HUES48 (cell line): ENCODE data around the gene AHDC1.
A peak's percentile ranks its signal among the peaks of the same experiment; 100 is the strongest.
"Not testable (repeated sequence)": the region's sequence is repeated elsewhere in the genome, so short reads cannot be mapped to it uniquely, and the experiment has no call there.

Experiments
- H3K27ac ChIP-seq: one replicate; pipeline ENCODE4 v1.7.0; 2013; ENCODE audit warnings: low read depth, low read length, inconsistent platforms
- H3K27me3 ChIP-seq: 2 replicates; pipeline ENCODE4 v1.6.1; 2013; ENCODE audit warnings: mild to moderate bottlenecking, low read length; ENCODE audit not compliant: control insufficient read depth, insufficient read depth
- H3K36me3 ChIP-seq: 2 replicates; pipeline ENCODE4 v1.6.1; 2013; ENCODE audit warnings: low read length; ENCODE audit not compliant: control insufficient read depth, insufficient read depth
- H3K4me1 ChIP-seq: 2 replicates; pipeline ENCODE4 v1.6.1; 2013; ENCODE audit warnings: mild to moderate bottlenecking, low read length; ENCODE audit not compliant: control insufficient read depth, insufficient read depth
- H3K4me3 ChIP-seq: 2 replicates; pipeline ENCODE4 v1.5.1; 2013; ENCODE audit warnings: mild to moderate bottlenecking, low read depth, low read length
- H3K9ac ChIP-seq: 2 replicates; pipeline ENCODE4 v1.6.1; 2013; ENCODE audit warnings: mild to moderate bottlenecking, low read depth, low read length, moderate library complexity
- H3K9me3 ChIP-seq: 2 replicates; pipeline ENCODE4 v1.6.1; 2013; ENCODE audit warnings: low read length; ENCODE audit not compliant: control insufficient read depth, insufficient read depth

AHDC1 gene

GRCh38 chr1:27621051-27621920 is 17.3 kb upstream of the AHDC1 start:
- H3K27me3 ChIP-seq: no peaks in the 10 kb centered on the region
- peaks cover 11% of the 10 kb centered on the region; the same call in 1 of the 2 replicates for H3K4me1 ChIP-seq
- H3K36me3 ChIP-seq: no peaks in the 10 kb centered on the region
- H3K9ac ChIP-seq: no peak overlapping the region
- H3K4me3 ChIP-seq: no peak overlapping the region
- no peaks in the 10 kb centered on the region for H3K9me3 ChIP-seq
- H3K27ac ChIP-seq: no peak overlapping the region

GRCh38 chr1:27619782-27620438 is 16.0 kb upstream of the AHDC1 start:
- H3K27ac ChIP-seq, H3K4me3 ChIP-seq, H3K9ac ChIP-seq, H3K9me3 ChIP-seq, H3K27me3 ChIP-seq, H3K36me3 ChIP-seq: not testable (repeated sequence)
- H3K4me1 ChIP-seq: peaks cover 11% of the 10 kb centered on the region; the same call in 1 of the 2 replicates

- H3K36me3 ChIP-seq: no peaks in the 10 kb centered on the region
- no peak overlapping the region for H3K27ac ChIP-seq
- H3K27me3 ChIP-seq: peaks cover 8% of the 10 kb centered on the region
- H3K9ac ChIP-seq: no peak overlapping the region
- no peak overlapping the region for H3K4me3 ChIP-seq
- H3K9me3 ChIP-seq: no peaks in the 10 kb centered on the region
- H3K4me1 ChIP-seq: peaks cover 11% of the 10 kb centered on the region; the same call in 1 of the 2 replicates
Observed at GRCh38 chr1:27618341-27619082, 14.6 kb upstream of the AHDC1 start.

GRCh38 chr1:27617420-27617819 is 13.5 kb upstream of the AHDC1 start:
- Histone ChIP-seq H3K4me1 (0 out of 2 replicates have a peak, but pooled peaks cover 4% of the 10 kb centered on the region), H3K36me3 (no peaks in the 10 kb centered on the region), H3K4me3 (no peak overlapping the region), H3K9me3 (no peaks in the 10 kb centered on the region), H3K27me3 (peaks cover 8% of the 10 kb centered on the region), H3K9ac (no peak overlapping the region), H3K27ac (no peak overlapping the region)

GRCh38 chr1:27616441-27616840 is 12.5 kb upstream of the AHDC1 start:
- H3K9me3 ChIP-seq: no peaks in the 10 kb centered on the region
- 0 out of 2 replicates have a peak, but pooled peaks cover 4% of the 10 kb centered on the region for H3K4me1 ChIP-seq
- H3K4me3 ChIP-seq: no peak overlapping the region
- H3K9ac ChIP-seq: no peak overlapping the region
- no peak overlapping the region for H3K27ac ChIP-seq
- H3K36me3 ChIP-seq: no peaks in the 10 kb centered on the region
- peaks cover 8% of the 10 kb centered on the region for H3K27me3 ChIP-seq

GRCh38 chr1:27615346-27616192 is 11.6 kb upstream of the AHDC1 start:
- H3K4me1 ChIP-seq: 0 out of 2 replicates have a peak, but pooled peaks cover 4% of the 10 kb centered on the region
- no peaks in the 10 kb centered on the region for H3K9me3 ChIP-seq
- H3K27ac ChIP-seq: no peak overlapping the region
- H3K9ac ChIP-seq: no peak overlapping the region
- no peaks in the 10 kb centered on the region for H3K36me3 ChIP-seq
- peak overlapping the region; percentile 77 for H3K4me3 ChIP-seq
- peaks cover 8% of the 10 kb centered on the region for H3K27me3 ChIP-seq

GRCh38 chr1:27614625-27615344 is 10.8 kb upstream of the AHDC1 start:
- Histone ChIP-seq H3K36me3 (no peaks in the 10 kb centered on the region), H3K27ac (no peak overlapping the region), H3K4me3 (peak overlapping the region; percentile 77), H3K27me3 (peaks cover 8% of the 10 kb centered on the region), H3K4me1 (0 out of 2 replicates have a peak, but pooled peaks cover 4% of the 10 kb centered on the region), H3K9me3 (no peaks in the 10 kb centered on the region), H3K9ac (no peak overlapping the region)

GRCh38 chr1:27614043-27614624 is 10.2 kb upstream of the AHDC1 start:
- no peaks in the 10 kb centered on the region for H3K36me3 ChIP-seq
- H3K9me3 ChIP-seq: no peaks in the 10 kb centered on the region
- peaks cover 8% of the 10 kb centered on the region for H3K27me3 ChIP-seq
- 0 out of 2 replicates have a peak, but pooled peaks cover 4% of the 10 kb centered on the region for H3K4me1 ChIP-seq
- no peak overlapping the region for H3K9ac ChIP-seq
- no peak overlapping the region; the same call in 1 of the 2 replicates for H3K4me3 ChIP-seq
- H3K27ac ChIP-seq: no peak overlapping the region

GRCh38 chr1:27612718-27613117 is 8.8 kb upstream of the AHDC1 start:
- H3K9me3 ChIP-seq: no peaks in the 10 kb centered on the region
- H3K27me3 ChIP-seq: peaks cover 8% of the 10 kb centered on the region
- H3K4me1 ChIP-seq: peaks cover 8% of the 10 kb centered on the region
- H3K4me3 ChIP-seq: no peak overlapping the region
- no peak overlapping the region for H3K9ac ChIP-seq
- H3K36me3 ChIP-seq: no peaks in the 10 kb centered on the region
- no peak overlapping the region for H3K27ac ChIP-seq
